T-helper 17 cell (primary cell): ENCODE data around the gene GARIN5B. TPM values are rescaled to one million over a fixed set of nuclear protein-coding genes. Genes with fewer than 3 reads are reported as not detected.
A peak's percentile ranks its signal among the peaks of the same experiment; 100 is the strongest.

Experiments used
- ATAC-seq: fragments of 150-1000 bp; cut with Tn5 transposase; 2 replicates; pipeline ENCODE4 v1.10.0; 2021; ENCODE audit warnings: mild to moderate bottlenecking, moderate library complexity
- DNase-seq, 3 donors: peaks; one replicate each; pipeline versions ENCODE4 v3.0.0 to v3.0.0-alpha.2; 2020 to 2021
- H3K9me3 ChIP-seq: one replicate; pipeline ENCODE4 v1.7.0; 2013; ENCODE audit warnings: low read length, mild to moderate bottlenecking; ENCODE audit not compliant: control insufficient read depth, poor library complexity, severe bottlenecking
- H3K27ac Mint-ChIP-seq: one replicate; pipeline ENCODE4 v1.8.0; 2022; ENCODE audit warnings: mild to moderate bottlenecking, moderate library complexity, mixed read lengths
- H3K27me3 Mint-ChIP-seq: one replicate; pipeline ENCODE4 v1.8.0; 2022; ENCODE audit warnings: mixed read lengths
- H3K36me3 Mint-ChIP-seq: one replicate; pipeline ENCODE4 v1.8.0; 2022; ENCODE audit warnings: low read depth, mixed read lengths
- H3K4me1 Mint-ChIP-seq: one replicate; pipeline ENCODE4 v1.8.0; 2022; ENCODE audit warnings: mild to moderate bottlenecking, mixed read lengths
- H3K4me3 Mint-ChIP-seq: one replicate; pipeline ENCODE4 v1.8.0; 2022; ENCODE audit warnings: mild to moderate bottlenecking, moderate library complexity, mixed read lengths
- total RNA-seq, 4 donors: library from RNA in 2 of 4; stranded (reverse) in 2 of 4; gene quantifications; one replicate each; pipeline ENCODE4 v1.2.3 and lab custom pipeline; 2022 to 2026

GARIN5B gene
- total RNA-seq, 2 donors from 2014 or later, result 0.07 TPM; not detected in 1

- peaks cover 18% of the 10 kb centered on the region for H3K4me1 Mint-ChIP-seq
- no peaks in the 10 kb centered on the region for H3K27me3 Mint-ChIP-seq
- peak overlapping the region; percentile 49 for H3K4me3 Mint-ChIP-seq
- no peak for ATAC-seq
- no peaks in the 10 kb centered on the region for H3K9me3 ChIP-seq
- H3K27ac Mint-ChIP-seq, result peak overlapping the region; percentile 81
- no peak for DNase-seq
- H3K36me3 Mint-ChIP-seq, result no peaks in the 10 kb centered on the region
These were observed 35.3 kb upstream of the GARIN5B start for GRCh38 chr19:55398200-55398925.

GRCh38 chr19:55392820-55393761 lies 30.0 kb upstream of the GARIN5B start:
- peak overlapping the region; percentile 67 for H3K27ac Mint-ChIP-seq
- H3K4me3 Mint-ChIP-seq, result no peak overlapping the region
- H3K36me3 Mint-ChIP-seq, result no peaks in the 10 kb centered on the region
- H3K4me1 Mint-ChIP-seq, result peaks cover 29% of the 10 kb centered on the region
- H3K9me3 ChIP-seq, result no peaks in the 10 kb centered on the region
- H3K27me3 Mint-ChIP-seq, result no peaks in the 10 kb centered on the region
- ATAC-seq (no peak), DNase-seq (no peak)

GRCh38 chr19:55391702-55392615 lies 28.9 kb upstream of the GARIN5B start:
- H3K27ac Mint-ChIP-seq, result peak overlapping the region; percentile 67
- no peaks in the 10 kb centered on the region for H3K36me3 Mint-ChIP-seq
- no peak overlapping the region for H3K4me3 Mint-ChIP-seq
- H3K4me1 Mint-ChIP-seq, result peaks cover 29% of the 10 kb centered on the region
- no peaks in the 10 kb centered on the region for H3K9me3 ChIP-seq
- no peak for DNase-seq
- no peak for ATAC-seq
- no peaks in the 10 kb centered on the region for H3K27me3 Mint-ChIP-seq

DNA sequence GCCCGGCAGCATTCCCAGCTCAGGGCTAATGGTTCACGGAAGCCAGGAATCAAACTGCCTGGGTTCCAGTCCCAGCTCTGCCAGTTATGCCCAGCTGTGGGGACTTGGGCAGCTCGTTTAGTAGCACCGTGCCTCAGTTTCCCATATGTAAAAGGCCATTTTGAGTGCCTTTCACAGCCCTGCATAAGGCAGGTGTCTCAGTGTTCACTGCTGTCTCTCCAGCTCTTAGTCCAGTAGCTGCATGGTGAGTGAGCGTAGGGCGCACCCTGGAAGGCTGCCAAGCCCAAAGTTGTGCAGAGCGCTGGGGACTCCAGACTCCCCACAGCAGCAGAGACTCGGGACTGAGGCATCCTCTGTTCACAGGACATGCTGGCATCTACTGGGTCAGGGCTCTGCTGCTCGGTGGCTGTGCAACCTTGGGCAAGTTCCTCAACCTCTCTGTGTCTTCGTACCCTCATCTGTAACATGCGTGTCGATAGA lies 28.2 kb upstream of the GARIN5B start:
- DNase-seq (no peak), ATAC-seq (no peak)
- H3K27ac Mint-ChIP-seq, result no peak overlapping the region
- H3K4me1 Mint-ChIP-seq, result peaks cover 36% of the 10 kb centered on the region
- H3K4me3 Mint-ChIP-seq, result no peak overlapping the region
- H3K36me3 Mint-ChIP-seq, result peaks cover under 1% of the 10 kb centered on the region
- no peaks in the 10 kb centered on the region for H3K9me3 ChIP-seq
- no peaks in the 10 kb centered on the region for H3K27me3 Mint-ChIP-seq

DNA sequence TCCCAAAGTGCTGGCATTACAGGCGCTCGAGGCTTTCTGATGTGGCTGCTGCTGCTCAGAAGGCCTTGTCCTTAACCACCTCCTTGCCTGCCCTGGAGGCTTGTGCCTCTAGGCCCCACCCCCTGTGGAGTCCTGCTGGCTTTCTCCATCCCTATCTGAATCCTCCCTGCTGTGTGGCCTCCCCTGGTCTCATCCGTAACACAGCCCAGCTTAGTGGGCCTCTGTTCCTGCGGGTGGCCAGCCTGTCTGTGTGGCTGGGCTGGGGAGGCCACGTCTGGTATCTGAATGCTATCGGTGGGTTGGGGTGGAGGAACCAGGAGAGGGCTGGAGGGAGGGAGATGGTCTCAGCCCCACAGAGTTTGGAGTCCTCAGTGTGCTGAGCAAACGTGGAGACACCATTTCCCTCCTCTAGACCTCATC lies 27.4 kb upstream of the GARIN5B start:
- Mint-ChIP-seq H3K27ac (peak overlapping the region; percentile 9), H3K4me1 (peaks cover 41% of the 10 kb centered on the region), H3K27me3 (peaks cover 5% of the 10 kb centered on the region), H3K4me3 (no peak overlapping the region), H3K36me3 (peaks cover 6% of the 10 kb centered on the region)
- no peaks in the 10 kb centered on the region for H3K9me3 ChIP-seq
- no peak for ATAC-seq
- no peak for DNase-seq

GRCh38 chr19:55389386-55390317 lies 26.6 kb upstream of the GARIN5B start:
- H3K9me3 ChIP-seq, result no peaks in the 10 kb centered on the region
- ATAC-seq (no peak), DNase-seq (no peak)
- Mint-ChIP-seq H3K36me3 (peaks cover 6% of the 10 kb centered on the region), H3K27me3 (peaks cover 5% of the 10 kb centered on the region), H3K27ac (peak overlapping the region; percentile 89), H3K4me3 (no peak overlapping the region), H3K4me1 (peaks cover 44% of the 10 kb centered on the region)

GRCh38 chr19:55387736-55388497 lies 24.9 kb upstream of the GARIN5B start:
- no peaks in the 10 kb centered on the region for H3K9me3 ChIP-seq
- H3K27ac Mint-ChIP-seq, result peak overlapping the region; percentile 100
- H3K27me3 Mint-ChIP-seq, result peaks cover 5% of the 10 kb centered on the region
- DNase-seq, result no peak
- peaks cover 6% of the 10 kb centered on the region for H3K36me3 Mint-ChIP-seq
- ATAC-seq, result no peak
- H3K4me3 Mint-ChIP-seq, result peak overlapping the region; percentile 100
- peaks cover 48% of the 10 kb centered on the region for H3K4me1 Mint-ChIP-seq

DNA sequence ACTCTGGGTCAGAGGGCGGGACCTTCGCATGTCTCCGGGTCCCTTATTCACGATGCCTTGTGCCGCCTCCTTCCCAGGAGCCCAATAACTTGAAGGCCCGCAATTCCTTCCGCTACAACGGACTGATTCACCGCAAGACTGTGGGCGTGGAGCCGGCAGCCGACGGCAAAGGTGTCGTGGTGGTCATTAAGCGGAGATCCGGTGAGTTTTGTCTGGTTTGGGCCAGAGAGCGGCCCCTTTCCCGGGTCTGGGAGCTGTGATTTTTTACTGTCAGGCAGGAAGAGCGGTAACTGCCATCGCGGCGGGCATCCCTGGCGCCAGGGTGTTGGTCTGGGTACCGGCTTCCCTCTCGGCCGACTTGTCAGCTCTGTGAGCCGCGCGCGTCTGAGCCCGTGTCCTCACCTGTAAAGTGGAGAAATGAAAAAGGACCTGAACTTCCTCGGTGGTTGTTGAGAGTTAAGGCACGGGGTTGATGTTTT lies 23.5 kb upstream of the GARIN5B start:
- no peak for ATAC-seq
- no peak for DNase-seq
- peaks cover 5% of the 10 kb centered on the region for H3K27me3 Mint-ChIP-seq
- peak overlapping the region; percentile 100 for H3K4me3 Mint-ChIP-seq
- peaks cover 6% of the 10 kb centered on the region for H3K36me3 Mint-ChIP-seq
- H3K9me3 ChIP-seq, result no peaks in the 10 kb centered on the region
- H3K27ac Mint-ChIP-seq, result peak overlapping the region; percentile 100
- H3K4me1 Mint-ChIP-seq, result peaks cover 55% of the 10 kb centered on the region

GRCh38 chr19:55385724-55386492 lies 22.8 kb upstream of the GARIN5B start, which contains the start of gene RPL28:
Gene RPL28 (plus strand): TSS chr19:55385932. CDS start chr19:55386358, 426 bp downstream.
- Mint-ChIP-seq H3K27me3 (peaks cover 5% of the 10 kb centered on the region), H3K36me3 (peaks cover 6% of the 10 kb centered on the region), H3K27ac (peak within 1 kb of the TSS; percentile 100), H3K4me1 (peaks cover 57% of the 10 kb centered on the region), H3K4me3 (peak within 1 kb of the TSS; percentile 100)
- DNase-seq (peak; percentile 92 to 99 (median 96)), ATAC-seq (peak; percentile 83)
- H3K9me3 ChIP-seq, result no peaks in the 10 kb centered on the region

DNA sequence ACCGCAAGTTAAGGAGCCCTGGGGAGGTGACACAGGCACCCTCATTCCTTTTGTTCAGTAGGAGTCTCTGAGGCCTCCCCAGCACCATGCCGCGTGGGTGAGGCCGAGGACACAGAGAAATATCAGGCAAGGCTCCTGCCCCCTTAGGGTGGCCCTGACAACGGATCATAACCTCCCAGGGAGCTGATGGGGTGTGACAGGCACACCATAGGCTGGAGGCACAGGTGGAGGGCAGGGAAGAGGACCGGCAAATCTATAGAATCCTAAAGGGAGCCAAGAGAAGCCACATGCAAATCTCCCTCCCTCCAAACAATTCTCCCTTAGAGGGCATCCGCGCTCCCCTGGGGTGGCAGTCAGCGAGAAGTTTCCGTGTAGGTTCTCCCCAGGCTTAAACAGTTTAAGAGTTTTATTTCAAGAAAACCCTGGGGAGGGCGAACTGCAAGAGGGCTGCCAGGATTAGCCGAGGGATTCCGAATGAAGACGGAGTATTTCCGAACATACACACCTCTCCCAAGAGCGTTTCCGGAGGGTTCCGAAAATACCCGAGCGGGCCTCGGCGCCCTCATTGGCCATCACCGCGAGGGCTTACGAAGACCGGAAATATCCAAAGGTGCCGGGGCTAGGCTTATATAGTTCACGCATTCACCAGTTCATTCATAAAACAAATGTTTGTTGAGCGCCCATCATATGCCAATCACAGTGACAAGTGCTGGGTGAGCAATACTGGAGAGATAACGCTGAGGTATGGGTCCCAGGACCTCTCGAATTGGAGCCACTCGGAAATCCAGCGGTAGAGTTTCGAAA lies 22.1 kb upstream of the GARIN5B start:
- Mint-ChIP-seq H3K4me3 (peak overlapping the region; percentile 100), H3K27me3 (peaks cover 5% of the 10 kb centered on the region), H3K27ac (peak overlapping the region; percentile 100), H3K36me3 (peaks cover 6% of the 10 kb centered on the region), H3K4me1 (peaks cover 52% of the 10 kb centered on the region)
- ATAC-seq (peak; percentile 82), DNase-seq (peak; percentile 82 to 95 (median 87))
- H3K9me3 ChIP-seq, result no peaks in the 10 kb centered on the region
